ACC112 (cell line): ENCODE data around the gene VEGFB.

Experiments
- H2AFZ ChIP-seq: fragments of 200-600 bp; sonication (generic); one replicate; pipeline ENCODE4 v1.6.0; 2017; ENCODE audit warnings: antibody characterized with exemption, low read length; ENCODE audit not compliant: unreplicated experiment
- H3K27ac ChIP-seq: fragments of 200-600 bp; sonication (generic); 2 replicates; pipeline ENCODE4 v1.5.1; 2014; ENCODE audit warnings: low read depth, mild to moderate bottlenecking, antibody characterized with exemption, low read length, moderate library complexity
- H3K27me3 ChIP-seq: fragments of 200-600 bp; sonication (generic); 2 replicates; pipeline ENCODE4 v1.6.1; 2014; ENCODE audit warnings: mild to moderate bottlenecking, antibody characterized with exemption, low read length, moderate library complexity, mixed read lengths; ENCODE audit not compliant: insufficient read depth
- H3K36me3 ChIP-seq: fragments of 200-600 bp; sonication (generic); 2 replicates; pipeline ENCODE4 v1.6.1; 2016; ENCODE audit warnings: mild to moderate bottlenecking, antibody characterized with exemption, low read length, moderate library complexity, mixed read lengths; ENCODE audit not compliant: insufficient read depth
- H3K4me1 ChIP-seq: fragments of 200-600 bp; sonication (generic); one replicate; pipeline ENCODE4 v1.6.1; 2016; ENCODE audit warnings: low read length, mixed read lengths; ENCODE audit not compliant: insufficient read depth, unreplicated experiment, control insufficient read depth
- H3K4me3 ChIP-seq: fragments of 200-600 bp; sonication (generic); 2 replicates; pipeline ENCODE4 v1.5.1; 2014; ENCODE audit warnings: mild to moderate bottlenecking, low read depth, low read length
- H3K79me2 ChIP-seq: fragments of 200-600 bp; sonication (generic); one replicate; pipeline ENCODE4 v1.6.0; 2016; ENCODE audit warnings: low read length; ENCODE audit not compliant: control insufficient read depth, unreplicated experiment, insufficient read depth

VEGFB gene, protein sequence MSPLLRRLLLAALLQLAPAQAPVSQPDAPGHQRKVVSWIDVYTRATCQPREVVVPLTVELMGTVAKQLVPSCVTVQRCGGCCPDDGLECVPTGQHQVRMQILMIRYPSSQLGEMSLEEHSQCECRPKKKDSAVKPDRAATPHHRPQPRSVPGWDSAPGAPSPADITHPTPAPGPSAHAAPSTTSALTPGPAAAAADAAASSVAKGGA

GRCh38 chr11:64233913-64234586, at the start of gene VEGFB:
TSS of gene VEGFB (plus strand) at chr11:64234584. CDS start at chr11:64234834, 250 bp downstream.
- no peak within 1 kb of the TSS for H2AFZ ChIP-seq
- no peaks in the 10 kb centered on the region for H3K27me3 ChIP-seq
- no peaks in the 10 kb centered on the region for H3K36me3 ChIP-seq
- H3K27ac ChIP-seq = no peak within 1 kb of the TSS
- peaks cover 11% of the 10 kb centered on the region for H3K79me2 ChIP-seq
- peak within 1 kb of the TSS; percentile 88 for H3K4me3 ChIP-seq
- peaks cover 4% of the 10 kb centered on the region for H3K4me1 ChIP-seq

GRCh38 chr11:64185175-64185692, 49.1 kb upstream of the VEGFB start:
- peak overlapping the region; percentile 77 for H3K27ac ChIP-seq

DNA sequence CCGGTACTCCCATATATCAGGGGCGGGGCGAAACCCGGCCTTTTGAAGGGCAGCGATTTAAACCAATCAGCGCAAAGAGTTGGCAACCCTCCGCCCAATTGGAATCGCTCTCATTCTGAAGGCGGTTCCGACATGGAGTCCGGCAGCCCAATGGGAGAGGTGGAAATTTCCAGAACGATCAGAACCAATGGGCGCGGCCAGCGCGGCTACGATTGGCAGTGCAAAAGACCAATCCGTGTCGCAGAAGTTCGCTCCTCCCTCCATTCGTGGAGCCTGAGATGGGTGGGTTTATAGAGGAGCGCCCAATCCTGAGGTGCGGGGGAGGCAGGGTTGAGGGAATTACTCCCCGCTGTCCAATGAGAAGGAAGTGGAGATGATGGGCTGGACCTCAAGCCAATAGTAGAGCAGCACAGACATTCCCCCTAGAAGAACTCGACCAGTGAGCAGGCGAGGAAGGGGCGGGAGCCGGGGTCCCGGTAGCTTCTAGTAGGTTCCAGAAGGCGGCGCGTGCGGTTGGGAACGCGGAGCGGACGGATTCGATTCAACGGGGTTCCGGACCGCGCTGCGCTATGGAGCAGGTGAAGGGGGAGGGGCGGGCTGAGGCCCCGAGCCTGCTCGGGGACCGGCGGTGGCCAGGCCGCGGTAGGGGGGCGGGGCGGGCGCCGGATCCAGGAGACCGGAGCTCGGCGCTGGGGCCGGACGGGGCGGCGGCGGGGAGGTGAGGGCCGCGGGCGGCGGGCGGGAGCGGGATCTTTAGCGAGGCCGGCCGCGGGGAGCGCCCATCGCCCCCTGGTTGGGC, 48.5 kb upstream of the VEGFB start, which contains the start of gene STIP1:
STIP1 (plus strand) TSS at position 479 of the 799 bp plus-strand sequence; CDS start at position 570, 91 bp downstream.
- H3K4me1 ChIP-seq = peaks cover 28% of the 10 kb centered on the region
- peak within 1 kb of the TSS; percentile 44 for H2AFZ ChIP-seq
- H3K27ac ChIP-seq = peak within 1 kb of the TSS; percentile 77

More at GRCh38 chr11:64185175-64185692, 49.1 kb upstream of the VEGFB start:
- Histone ChIP-seq H2AFZ (no peak overlapping the region), H3K79me2 (peaks cover 39% of the 10 kb centered on the region), H3K36me3 (0 out of 2 replicates have a peak, but pooled peaks cover 5% of the 10 kb centered on the region), H3K4me1 (peaks cover 31% of the 10 kb centered on the region), H3K4me3 (peak overlapping the region; percentile 89; the same call in 1 of the 2 replicates), H3K27me3 (no peaks in the 10 kb centered on the region)

GRCh38 chr11:64186492-64187165, 47.8 kb upstream of the VEGFB start:
- Histone ChIP-seq H3K36me3 (0 out of 2 replicates have a peak, but pooled peaks cover 5% of the 10 kb centered on the region), H2AFZ (peak overlapping the region; percentile 44), H3K79me2 (peaks cover 49% of the 10 kb centered on the region), H3K27me3 (no peaks in the 10 kb centered on the region), H3K27ac (no peak overlapping the region), H3K4me1 (peaks cover 21% of the 10 kb centered on the region), H3K4me3 (no peak overlapping the region)

More for the DNA sequence above, 48.5 kb upstream of the VEGFB start, which contains the start of gene STIP1:
- Histone ChIP-seq H3K36me3 (0 out of 2 replicates have a peak, but pooled peaks cover 5% of the 10 kb centered on the region), H3K4me3 (peak within 1 kb of the TSS; percentile 89; the same call in 1 of the 2 replicates), H3K27me3 (no peaks in the 10 kb centered on the region), H3K79me2 (peaks cover 42% of the 10 kb centered on the region)

DNA sequence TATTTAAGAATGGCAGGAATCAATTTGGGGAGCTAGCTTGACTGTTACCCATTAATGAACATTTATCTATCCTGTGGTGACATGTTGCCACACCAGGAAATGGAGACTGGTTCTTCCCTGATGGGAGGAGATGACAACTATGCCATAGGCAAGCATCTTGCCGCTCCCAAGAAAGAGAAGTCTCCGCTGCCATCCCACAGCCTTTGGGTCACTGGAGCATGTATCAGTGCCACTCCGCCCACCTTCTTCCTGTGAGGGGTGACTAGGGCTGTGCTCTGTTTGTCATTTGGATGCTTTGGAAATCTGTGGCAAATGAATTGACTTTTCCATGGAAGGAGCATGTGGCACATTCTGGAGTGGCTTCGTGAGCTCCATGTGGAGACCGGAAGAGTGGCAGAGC, 42.0 kb upstream of the VEGFB start:
- peaks cover 33% of the 10 kb centered on the region for H3K36me3 ChIP-seq
- H3K27ac ChIP-seq = no peak overlapping the region
- peaks cover 7% of the 10 kb centered on the region for H3K4me1 ChIP-seq
- H3K4me3 ChIP-seq = no peak overlapping the region
- peaks cover 41% of the 10 kb centered on the region for H3K79me2 ChIP-seq
- H3K27me3 ChIP-seq = no peaks in the 10 kb centered on the region
- no peak overlapping the region for H2AFZ ChIP-seq

DNA sequence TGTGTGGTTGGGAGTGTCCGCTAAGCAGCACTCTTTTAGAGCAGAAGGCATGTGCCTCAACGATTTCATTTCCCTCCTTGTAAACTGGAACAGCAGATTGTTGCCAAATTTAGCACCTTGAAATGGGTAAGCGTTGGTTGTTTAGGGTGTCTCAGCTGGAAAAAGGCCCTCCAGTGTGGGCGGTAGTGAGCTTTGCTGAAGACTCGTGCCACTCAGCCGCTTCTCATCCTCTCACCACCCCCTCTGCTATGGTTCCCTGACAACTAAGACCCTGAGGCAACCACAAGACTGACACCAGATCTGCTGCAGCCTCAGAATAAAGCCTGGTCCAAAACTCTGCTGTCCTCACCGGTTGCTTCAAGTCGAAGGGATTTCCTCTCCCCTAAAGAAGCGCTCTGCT, 37.8 kb upstream of the VEGFB start:
- peaks cover 35% of the 10 kb centered on the region for H3K36me3 ChIP-seq
- H3K4me3 ChIP-seq = no peak overlapping the region
- no peaks in the 10 kb centered on the region for H3K27me3 ChIP-seq
- H2AFZ ChIP-seq = no peak overlapping the region
- H3K79me2 ChIP-seq = peaks cover 17% of the 10 kb centered on the region
- no peaks in the 10 kb centered on the region for H3K4me1 ChIP-seq
- no peak overlapping the region for H3K27ac ChIP-seq

GRCh38 chr11:64198511-64198910, 35.9 kb upstream of the VEGFB start:
- Histone ChIP-seq H3K27me3 (no peaks in the 10 kb centered on the region), H3K36me3 (peaks cover 45% of the 10 kb centered on the region), H2AFZ (no peak overlapping the region), H3K4me3 (no peak overlapping the region), H3K27ac (no peak overlapping the region), H3K79me2 (peaks cover 3% of the 10 kb centered on the region), H3K4me1 (no peaks in the 10 kb centered on the region)

DNA sequence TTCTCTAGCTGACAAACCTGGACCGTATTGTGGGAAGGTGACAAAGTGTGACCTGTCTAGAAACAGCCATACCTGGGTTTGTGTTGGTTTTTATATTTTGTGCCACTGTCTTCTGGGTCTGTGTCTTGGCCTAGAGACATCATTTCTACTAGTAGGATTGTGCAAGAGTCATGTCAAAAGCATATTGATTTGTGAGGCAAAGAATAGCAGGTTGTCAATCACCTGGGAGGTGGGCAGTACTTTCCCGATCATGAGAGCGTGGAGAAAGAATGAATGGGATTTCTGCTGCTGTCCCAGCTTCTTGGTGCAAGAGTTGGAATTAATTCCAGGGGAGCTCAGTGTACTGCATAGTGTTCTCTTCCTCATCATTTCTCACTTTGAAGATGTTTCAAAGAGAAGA, 32.8 kb upstream of the VEGFB start:
- H3K4me3 ChIP-seq = no peak overlapping the region
- H3K27me3 ChIP-seq = no peaks in the 10 kb centered on the region
- no peaks in the 10 kb centered on the region for H3K79me2 ChIP-seq
- H3K36me3 ChIP-seq = peaks cover 24% of the 10 kb centered on the region; the same call in 1 of the 2 replicates
- H3K4me1 ChIP-seq = peaks cover 5% of the 10 kb centered on the region
- H2AFZ ChIP-seq = no peak overlapping the region
- no peak overlapping the region for H3K27ac ChIP-seq

DNA sequence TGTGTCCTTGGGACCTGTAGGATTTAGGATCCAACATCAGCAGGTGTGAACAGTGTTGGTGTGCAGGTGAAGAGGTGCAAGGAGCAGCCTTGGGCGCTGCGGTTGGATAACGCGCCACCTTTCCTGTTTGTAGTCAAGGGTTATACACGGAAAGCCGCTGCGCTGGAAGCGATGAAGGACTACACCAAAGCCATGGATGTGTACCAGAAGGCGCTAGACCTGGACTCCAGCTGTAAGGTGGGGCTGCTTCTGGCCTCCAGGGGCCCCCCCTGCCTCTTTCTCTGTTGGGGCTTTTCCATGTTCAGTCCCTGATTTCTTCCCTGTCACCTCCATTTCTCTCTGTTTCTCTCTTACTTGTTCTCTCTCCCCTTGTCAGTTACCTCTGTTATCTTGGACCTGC, 31.4 kb upstream of the VEGFB start:
- H3K4me1 ChIP-seq = peaks cover 17% of the 10 kb centered on the region
- H3K27me3 ChIP-seq = no peaks in the 10 kb centered on the region
- H3K36me3 ChIP-seq = peaks cover 17% of the 10 kb centered on the region; the same call in 1 of the 2 replicates
- no peak overlapping the region for H3K4me3 ChIP-seq
- no peak overlapping the region for H2AFZ ChIP-seq
- H3K79me2 ChIP-seq = no peaks in the 10 kb centered on the region
- H3K27ac ChIP-seq = no peak overlapping the region
